Subcutaneous adipose tissue (tissue), 4 donors: ENCODE results near the gene EVI2B. TPM values are rescaled to one million over a fixed set of nuclear protein-coding genes. Genes with fewer than 3 reads are reported as not detected.

Source experiments
- CTCF ChIP-seq: fragments of 450-650 bp; IDR thresholded peaks from one replicate; pipeline ENCODE4 v1.5.1; 2016; ENCODE audit warnings: low read depth, mild to moderate bottlenecking, control low read depth, antibody characterized with exemption, moderate library complexity
- total RNA-seq, 4 donors: library from RNA; depleted of rRNA; stranded (reverse); fragments of >200 nt; gene quantifications; one replicate each; pipeline ENCODE4 v1.1.0, GENCODE V29; 2016

EVI2B gene
- total RNA-seq, 4 donors from 2014 or later: 11.7 to 115 (median 37.3) TPM

GRCh38 chr17:31281061-31281460 lies 32.8 kb downstream of the EVI2B start:
- TF ChIP-seq CTCF: no peak

- no peak for TF ChIP-seq CTCF
Observed at GRCh38 chr17:31279401-31279800, 34.5 kb downstream of the EVI2B start.

GRCh38 chr17:31275116-31275515 lies 38.7 kb downstream of the EVI2B start:
- TF ChIP-seq CTCF: no peak

- no peak for TF ChIP-seq CTCF
Observed at GRCh38 chr17:31274252-31274651, 39.6 kb downstream of the EVI2B start.

- no peak for TF ChIP-seq CTCF
Observed at GRCh38 chr17:31273516-31273915, 40.3 kb downstream of the EVI2B start.

- no peak for TF ChIP-seq CTCF
Observed at GRCh38 chr17:31272803-31273202, 41.1 kb downstream of the EVI2B start.

- no peak for TF ChIP-seq CTCF
Observed at GRCh38 chr17:31272236-31272635, 41.6 kb downstream of the EVI2B start.
